Mesodermal cell (in vitro differentiated cells): ENCODE measurements around the gene ZCCHC4. TPM values are rescaled to one million over a fixed set of nuclear protein-coding genes. Genes with fewer than 3 reads are reported as not detected.

Experiments
- H3K27ac ChIP-seq: 2 replicates; pipeline ENCODE4 v1.7.0; 2013; ENCODE audit warnings: mild to moderate bottlenecking, low read depth, low read length, moderate library complexity; ENCODE audit not compliant: severe bottlenecking
- H3K36me3 ChIP-seq: 2 replicates; pipeline ENCODE4 v1.7.1; 2013; ENCODE audit warnings: mild to moderate bottlenecking, low read length, moderate library complexity; ENCODE audit not compliant: control insufficient read depth, insufficient read depth
- H3K4me1 ChIP-seq: one replicate; pipeline ENCODE4 v1.7.1; 2013; ENCODE audit warnings: mild to moderate bottlenecking, low read length; ENCODE audit not compliant: insufficient read depth, control insufficient read depth, poor library complexity, severe bottlenecking
- H3K4me3 ChIP-seq: 2 replicates; pipeline ENCODE4 v1.7.0; 2013; ENCODE audit warnings: low read length, control low read depth, mild to moderate bottlenecking; ENCODE audit not compliant: insufficient read depth, poor library complexity, severe bottlenecking; ENCODE audit errors: extremely low read depth
- H3K9me3 ChIP-seq: 2 replicates; pipeline ENCODE4 v1.7.1; 2013; ENCODE audit warnings: mild to moderate bottlenecking, low read length, moderate library complexity; ENCODE audit not compliant: control insufficient read depth
- WGBS, 2 experiments: methylation state at CpG; one replicate each; pipeline ENCODE4 v1.1.5; 2013; ENCODE audit warnings: missing lambda C conversion rate in 2 of 2; ENCODE audit not compliant: insufficient coverage in 2 of 2; 5-methylcytosine and 5-hydroxymethylcytosine counted together
- polyA plus RNA-seq, 2 experiments: library from polyadenylated mRNA; stranded (reverse); fragments of 50-300 nt; gene quantifications; one replicate each; pipeline ENCODE4 v1.2.3, GENCODE V29; 2013

The ZCCHC4 gene, protein sequence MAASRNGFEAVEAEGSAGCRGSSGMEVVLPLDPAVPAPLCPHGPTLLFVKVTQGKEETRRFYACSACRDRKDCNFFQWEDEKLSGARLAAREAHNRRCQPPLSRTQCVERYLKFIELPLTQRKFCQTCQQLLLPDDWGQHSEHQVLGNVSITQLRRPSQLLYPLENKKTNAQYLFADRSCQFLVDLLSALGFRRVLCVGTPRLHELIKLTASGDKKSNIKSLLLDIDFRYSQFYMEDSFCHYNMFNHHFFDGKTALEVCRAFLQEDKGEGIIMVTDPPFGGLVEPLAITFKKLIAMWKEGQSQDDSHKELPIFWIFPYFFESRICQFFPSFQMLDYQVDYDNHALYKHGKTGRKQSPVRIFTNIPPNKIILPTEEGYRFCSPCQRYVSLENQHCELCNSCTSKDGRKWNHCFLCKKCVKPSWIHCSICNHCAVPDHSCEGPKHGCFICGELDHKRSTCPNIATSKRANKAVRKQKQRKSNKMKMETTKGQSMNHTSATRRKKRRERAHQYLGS
- 12.2 TPM for polyA plus RNA-seq (2013, experiment 1 of 2)
- 11.7 TPM for polyA plus RNA-seq (2013, experiment 2 of 2)

DNA sequence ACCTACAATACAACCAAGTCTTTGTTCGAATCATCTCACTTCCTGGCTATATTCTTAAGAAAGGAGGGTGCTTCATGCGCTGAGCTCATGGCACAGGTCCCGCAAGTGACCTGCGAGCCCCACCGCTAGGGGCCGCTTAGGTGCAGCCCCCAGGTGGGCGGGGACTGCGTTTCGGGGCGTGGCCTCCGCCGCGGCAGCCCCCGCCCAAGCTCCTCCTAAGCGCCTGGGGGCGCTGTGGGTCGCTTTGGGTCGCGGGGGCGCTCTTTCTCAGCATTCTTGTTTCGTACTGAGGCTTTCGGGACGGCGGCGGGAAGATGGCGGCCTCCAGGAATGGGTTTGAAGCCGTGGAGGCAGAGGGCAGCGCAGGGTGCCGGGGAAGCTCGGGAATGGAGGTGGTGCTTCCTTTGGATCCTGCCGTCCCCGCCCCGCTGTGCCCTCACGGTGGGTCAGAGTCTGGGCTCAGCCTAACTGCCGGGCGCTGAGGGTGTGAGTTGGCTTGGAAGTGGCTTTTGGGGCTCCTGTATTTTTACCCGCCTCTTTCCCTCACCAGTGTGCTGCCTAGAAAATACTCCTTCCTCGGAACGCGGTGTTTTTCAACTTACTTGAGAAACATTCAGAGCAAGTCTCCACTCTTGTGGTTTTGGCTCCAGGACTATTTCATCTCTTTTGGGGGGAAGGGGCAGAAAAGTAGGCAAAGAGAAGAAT, at the start of gene ZCCHC4:
Gene ZCCHC4, plus strand, starts transcription at position 279 of the 705 bp plus-strand sequence. Its CDS starts 36 bp downstream, at position 315.
- H3K9me3 ChIP-seq: no peaks in the 10 kb centered on the region
- peak within 1 kb of the TSS; percentile 87 for H3K27ac ChIP-seq
- H3K4me3 ChIP-seq: peak within 1 kb of the TSS; percentile 80
- 1% methylated on average over 21 to 25 of the region's 40 CpGs for WGBS, 2 experiments
- H3K36me3 ChIP-seq: peaks cover 18% of the 10 kb centered on the region
- H3K4me1 ChIP-seq: no peaks in the 10 kb centered on the region

DNA sequence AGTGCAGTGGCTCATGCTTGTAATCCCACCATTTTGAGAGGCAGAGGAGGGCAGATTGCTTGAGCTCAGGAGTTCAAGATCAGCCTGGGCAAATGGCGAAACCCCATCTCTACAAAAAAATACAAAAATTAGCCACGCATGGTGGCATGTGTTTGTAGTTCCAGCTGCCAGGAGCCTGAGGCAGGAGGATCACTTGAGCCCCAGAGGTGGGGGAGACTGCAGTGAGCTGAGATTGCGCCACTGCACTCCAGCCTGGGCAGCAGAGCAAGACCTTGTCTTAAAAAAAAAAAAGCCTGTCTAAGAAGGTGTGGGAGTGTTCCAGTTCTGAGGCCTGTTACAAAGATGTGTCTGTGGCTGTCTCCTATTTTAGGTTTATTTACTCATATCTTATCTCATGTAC, 40.7 kb upstream of the ZCCHC4 start:
- no peak overlapping the region for H3K4me3 ChIP-seq
- H3K27ac ChIP-seq: no peak overlapping the region
- no peaks in the 10 kb centered on the region for H3K9me3 ChIP-seq
- H3K4me1 ChIP-seq: no peaks in the 10 kb centered on the region
- peaks cover 11% of the 10 kb centered on the region for H3K36me3 ChIP-seq
- WGBS, 2 experiments: 80 to 100% methylated on average over 1 to 3 of the region's 3 CpGs

DNA sequence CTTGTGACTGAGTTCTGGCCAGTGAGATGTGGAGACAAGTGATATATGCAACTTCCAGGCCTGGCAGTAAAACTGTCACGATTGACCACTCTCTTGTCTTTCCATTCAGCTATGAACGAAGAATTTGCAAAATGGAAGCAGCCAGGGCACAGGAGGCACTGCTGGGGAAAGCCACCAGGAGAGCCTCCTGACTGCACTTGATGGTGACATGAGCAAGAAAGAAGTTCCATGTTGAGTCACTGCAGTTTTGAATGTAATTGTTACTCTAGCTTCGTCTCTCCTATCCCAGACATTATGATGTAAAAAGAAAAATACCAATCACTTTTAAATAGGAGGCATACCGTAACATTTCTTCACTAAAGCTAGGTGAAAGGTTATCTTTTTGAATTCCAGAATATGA, 32.4 kb upstream of the ZCCHC4 start:
- H3K9me3 ChIP-seq: no peaks in the 10 kb centered on the region
- H3K36me3 ChIP-seq: peaks cover 16% of the 10 kb centered on the region
- H3K4me1 ChIP-seq: no peaks in the 10 kb centered on the region
- 80% methylated on average over 2 of the region's 4 CpGs for WGBS, 2 experiments
- no peak overlapping the region for H3K27ac ChIP-seq
- H3K4me3 ChIP-seq: no peak overlapping the region

DNA sequence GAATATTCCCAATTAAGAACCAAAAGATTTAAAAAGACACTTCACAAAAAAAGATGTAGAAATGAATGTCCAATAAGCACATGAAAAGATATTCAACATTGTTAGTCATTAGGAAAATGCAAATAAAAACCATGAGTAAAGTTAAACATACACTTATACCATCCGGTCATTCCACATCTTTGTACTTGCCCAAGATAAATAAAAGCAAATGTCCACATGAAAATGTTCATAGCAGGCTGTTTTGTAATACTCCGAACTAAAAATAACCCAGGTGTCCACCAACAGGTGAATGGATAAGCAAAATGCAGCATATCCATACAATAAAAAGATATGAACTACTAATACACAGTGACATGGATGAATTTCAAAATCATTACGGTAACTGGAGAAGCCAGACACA, 28.6 kb upstream of the ZCCHC4 start:
- Histone ChIP-seq H3K36me3 (peaks cover 16% of the 10 kb centered on the region), H3K4me1 (no peaks in the 10 kb centered on the region), H3K27ac (no peak overlapping the region), H3K4me3 (no peak overlapping the region), H3K9me3 (no peaks in the 10 kb centered on the region)
- no CpG with 5 or more reads among the region's 3 CpGs for WGBS, 2 experiments

DNA sequence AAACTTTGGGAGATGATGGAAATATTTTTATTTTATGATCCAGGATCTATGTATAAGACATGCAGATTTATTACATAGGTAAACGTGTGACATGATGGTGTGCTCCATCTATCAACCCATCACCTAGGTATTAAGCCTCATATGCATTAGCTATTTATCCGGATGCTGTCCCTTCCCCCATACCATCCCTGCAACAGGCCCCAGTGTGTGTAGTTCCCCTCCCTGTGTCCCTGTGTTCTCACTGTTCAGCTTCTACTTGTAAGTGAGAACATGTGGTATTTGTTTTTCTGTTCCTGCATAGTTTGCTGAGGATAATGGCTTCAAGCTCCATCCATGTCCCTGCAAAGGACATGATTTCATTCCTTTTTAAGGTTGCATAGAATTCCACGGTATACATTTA, 28.1 kb upstream of the ZCCHC4 start:
- 83 to 100% methylated on average over 1 of the region's 3 CpGs for WGBS, 2 experiments
- Histone ChIP-seq H3K27ac (no peak overlapping the region), H3K4me3 (no peak overlapping the region), H3K36me3 (peaks cover 16% of the 10 kb centered on the region), H3K4me1 (no peaks in the 10 kb centered on the region), H3K9me3 (no peaks in the 10 kb centered on the region)

DNA sequence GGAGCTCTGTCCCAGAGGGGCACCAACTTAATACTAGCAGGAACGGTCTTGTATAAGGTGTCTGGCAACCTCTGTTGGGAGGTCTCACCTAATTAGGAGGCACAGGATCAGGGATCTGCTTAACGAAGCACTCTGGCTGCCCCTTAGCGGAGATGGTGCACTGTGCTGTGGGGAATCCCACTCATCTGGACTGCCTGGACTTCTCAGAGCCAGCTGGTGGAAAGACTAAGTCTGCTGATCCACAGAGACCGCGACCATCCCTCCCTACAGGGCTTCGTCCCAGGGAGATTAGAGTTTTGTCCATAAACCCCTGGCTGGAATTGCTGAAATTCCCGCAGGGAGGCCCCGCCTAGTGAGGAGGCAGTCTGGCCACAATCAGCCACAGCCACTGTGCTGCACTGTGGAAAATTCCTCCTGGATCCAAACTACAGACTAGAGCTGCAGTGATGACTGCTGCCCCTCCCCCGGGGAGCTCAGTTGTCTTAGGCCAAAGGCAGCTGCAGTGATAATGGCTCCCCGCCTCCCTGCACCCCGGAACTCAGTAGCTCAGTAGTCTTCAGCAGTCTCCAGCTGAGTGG, 22.0 kb upstream of the ZCCHC4 start:
- Histone ChIP-seq H3K36me3 (no peaks in the 10 kb centered on the region), H3K4me1 (peaks cover 4% of the 10 kb centered on the region), H3K27ac (peak overlapping the region; percentile 46), H3K9me3 (no peaks in the 10 kb centered on the region), H3K4me3 (no peak overlapping the region)
- WGBS, 2 experiments: 87 to 90% methylated on average over 10 to 11 of the region's 11 CpGs

DNA sequence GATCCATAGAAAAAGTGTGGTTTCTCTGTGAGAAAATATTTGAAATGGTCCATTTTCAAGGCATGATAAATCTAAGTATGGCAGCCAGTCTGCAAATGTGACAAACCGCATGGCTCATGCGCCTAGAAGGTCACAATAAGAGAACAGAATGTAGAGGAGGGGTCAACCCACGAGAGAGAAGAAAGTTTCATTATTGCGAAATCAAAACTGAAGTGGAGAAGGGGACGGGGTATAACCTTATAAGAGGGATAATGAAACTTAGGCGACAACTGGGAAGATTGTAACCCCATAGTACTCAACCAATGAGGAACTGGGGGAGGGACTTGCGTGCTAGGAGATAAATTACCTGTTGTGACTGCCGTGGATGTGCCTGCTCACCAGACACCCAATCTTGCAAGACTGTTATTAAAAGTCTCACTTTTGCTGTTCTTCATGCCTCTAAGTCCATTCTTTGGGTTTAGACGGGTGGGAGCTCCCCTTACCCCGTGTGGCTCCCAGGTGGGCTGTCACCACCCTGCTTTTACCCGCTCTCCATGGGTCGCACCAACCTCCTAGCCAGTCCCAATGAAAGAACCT, 21.3 kb upstream of the ZCCHC4 start:
- H3K4me1 ChIP-seq: peaks cover 4% of the 10 kb centered on the region
- H3K9me3 ChIP-seq: no peaks in the 10 kb centered on the region
- H3K27ac ChIP-seq: peak overlapping the region; percentile 46
- no peak overlapping the region for H3K4me3 ChIP-seq
- H3K36me3 ChIP-seq: no peaks in the 10 kb centered on the region
- WGBS, 2 experiments: 89 to 91% methylated on average over 8 to 12 of the region's 12 CpGs

DNA sequence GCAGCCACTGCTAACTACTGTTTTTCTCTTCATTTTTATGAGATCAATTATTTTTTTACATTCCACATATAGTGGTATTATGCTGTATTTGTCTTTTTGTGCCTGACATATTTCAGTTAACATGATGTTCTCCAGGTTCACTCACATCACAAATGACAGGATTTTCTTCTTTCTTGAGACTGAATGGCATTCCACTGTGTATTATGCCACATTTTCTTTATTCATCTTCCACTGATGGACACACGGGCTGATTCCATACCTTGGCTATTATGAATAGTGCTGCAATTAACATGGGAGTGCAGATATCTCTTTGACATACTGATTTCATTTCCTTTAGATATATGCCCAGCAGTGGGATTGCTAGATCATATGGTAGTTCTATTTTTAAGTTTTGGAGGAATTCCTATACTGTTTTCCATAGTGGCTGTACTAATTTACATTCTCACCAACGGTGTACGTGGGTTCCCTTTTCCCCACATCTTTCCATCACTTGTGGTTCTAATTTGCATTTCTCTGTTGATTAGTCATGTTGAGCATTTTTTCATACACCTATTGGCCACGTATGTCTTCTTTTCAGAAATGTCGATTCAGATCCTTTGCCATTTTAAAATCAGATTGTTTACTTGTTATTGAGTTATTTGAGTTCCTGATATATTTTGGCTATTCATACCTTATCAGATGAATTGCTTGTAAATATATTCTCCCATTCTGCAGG, 14.9 kb upstream of the ZCCHC4 start:
- H3K4me3 ChIP-seq: no peak overlapping the region
- H3K9me3 ChIP-seq: no peaks in the 10 kb centered on the region
- no peak overlapping the region for H3K27ac ChIP-seq
- H3K4me1 ChIP-seq: no peaks in the 10 kb centered on the region
- H3K36me3 ChIP-seq: no peaks in the 10 kb centered on the region
- 93% methylated on average over 2 of the region's 5 CpGs; no CpG with 5 or more reads in 1 of the 2 experiments for WGBS, 2 experiments

DNA sequence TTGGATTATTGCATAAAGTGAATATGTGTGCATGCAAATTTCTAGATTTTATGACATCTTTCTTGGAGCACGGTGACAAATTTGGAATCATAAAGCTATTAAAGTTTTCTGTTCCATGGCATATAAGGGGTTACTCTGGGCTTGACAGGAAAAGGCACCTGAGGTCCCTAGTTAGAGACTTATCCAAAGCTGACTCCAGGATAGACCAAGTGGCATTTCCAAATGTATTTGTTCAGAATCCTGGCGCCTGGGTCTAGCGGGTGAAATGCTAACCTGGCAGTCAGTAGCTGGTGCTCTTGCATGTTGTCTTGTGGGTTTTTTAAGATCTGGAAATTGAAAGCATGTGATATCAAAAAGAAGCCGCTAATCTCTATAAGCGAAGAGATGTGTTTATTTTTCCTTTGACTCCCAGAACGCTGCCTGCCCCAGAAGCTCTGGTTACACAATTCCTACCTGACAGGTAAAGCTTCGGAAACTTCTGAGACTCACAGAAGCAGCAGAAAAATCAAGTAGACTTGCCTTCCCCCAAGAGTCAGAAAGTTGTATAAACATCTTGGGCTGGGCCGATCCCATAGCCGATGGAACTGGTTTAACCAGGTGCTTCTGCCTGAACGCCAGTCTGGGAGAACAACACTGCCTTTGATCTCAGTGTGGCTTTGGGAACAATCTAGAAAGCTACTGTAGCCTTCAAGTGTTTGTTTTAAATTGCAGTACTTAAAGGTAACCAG, 12.9 kb upstream of the ZCCHC4 start:
- Histone ChIP-seq H3K27ac (no peak overlapping the region), H3K9me3 (no peaks in the 10 kb centered on the region), H3K4me3 (no peak overlapping the region), H3K36me3 (no peaks in the 10 kb centered on the region), H3K4me1 (no peaks in the 10 kb centered on the region)
- 80 to 81% methylated on average over 9 to 10 of the region's 10 CpGs for WGBS, 2 experiments
